Measurements from ENCODE around the gene GATA5.

The GATA5 gene

DNA sequence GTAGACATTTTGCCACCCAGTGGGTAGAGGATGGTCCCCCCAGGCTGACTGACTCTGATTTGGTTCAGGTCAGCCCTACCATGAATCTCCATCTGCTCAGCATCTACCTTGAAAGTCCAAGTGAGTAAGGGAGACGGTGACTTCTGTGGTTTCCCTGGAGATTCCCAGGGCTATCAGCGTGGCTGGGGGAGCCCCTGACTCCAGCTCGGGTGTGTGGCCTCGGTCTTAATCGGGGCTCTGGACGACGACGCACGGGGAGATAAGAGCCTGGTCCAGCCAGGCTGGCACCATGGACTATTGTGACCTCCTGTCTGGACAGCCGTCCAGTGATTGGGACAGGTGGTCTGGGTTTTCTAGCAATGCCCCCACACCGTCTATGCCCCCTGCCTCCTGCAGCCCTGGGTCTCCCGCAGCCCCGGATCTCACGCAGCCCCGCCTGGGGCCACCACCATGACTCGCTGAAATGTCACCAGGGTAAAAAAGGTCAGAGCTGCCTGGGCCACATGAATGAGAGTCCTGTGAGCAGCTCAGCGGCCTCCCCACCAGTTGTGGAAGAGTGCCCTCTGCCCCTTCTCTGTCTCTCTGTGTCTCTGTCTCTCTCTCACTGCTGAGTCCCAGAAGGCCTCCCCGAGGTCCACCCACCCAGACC is 47.1 kb upstream of the GATA5 start:
- H2BK5ac ChIP-seq (ENCODE audit: low read depth, low read length, poor library complexity, severe bottlenecking) = no peak overlapping the region
- H3K36me3 ChIP-seq (ENCODE audit: control insufficient read depth in 1 of 2, insufficient read depth in 2 of 2, low read depth in 1 of 2, low read length in 2 of 2) = no peaks in the 10 kb centered on the region
- H3K9ac ChIP-seq (ENCODE audit: low read length) = no peak overlapping the region
- no peaks in the 10 kb centered on the region for H3K79me1 ChIP-seq (replicated peaks; ENCODE audit: low read length, poor library complexity, severe bottlenecking)
- H2BK120ac ChIP-seq (ENCODE audit: low read depth, low read length) = no peak overlapping the region
- H2BK12ac ChIP-seq (ENCODE audit: low read length in 2 of 2) = no peak overlapping the region
- no peak overlapping the region for H2AFZ ChIP-seq (ENCODE audit: low read depth, low read length)
- no peak overlapping the region for H3K4ac ChIP-seq (ENCODE audit: low read depth in 1 of 2, low read length in 2 of 2)
- H3K18ac ChIP-seq (ENCODE audit: low read depth in 1 of 2, low read length in 2 of 2) = no peak overlapping the region
- DNase-seq = no peak
- peaks cover 1% of the 10 kb centered on the region for H3K4me1 ChIP-seq (ENCODE audit: control insufficient read depth, insufficient read depth, low read depth, low read length)
- H3K23ac ChIP-seq (ENCODE audit: low read length in 2 of 2) = no peak overlapping the region
- peaks cover 38 to 80% of the 10 kb centered on the region in 2 experiments for H3K27me3 ChIP-seq (ENCODE audit: control insufficient read depth in 1 of 2, insufficient read depth in 1 of 2, low read length in 2 of 2)
- no peak overlapping the region for H2AK5ac ChIP-seq (ENCODE audit: low read length, severe bottlenecking)
- H4K8ac ChIP-seq (ENCODE audit: low read length) = no peak overlapping the region
- 69% methylated on average over 18 of the region's 18 CpGs for WGBS
- H3K4me2 ChIP-seq (ENCODE audit: low read length, poor library complexity, severe bottlenecking) = no peak overlapping the region
- H4K91ac ChIP-seq (ENCODE audit: low read length) = no peak overlapping the region
- H3K14ac ChIP-seq (ENCODE audit: low read length in 2 of 2) = no peak overlapping the region
- H3K4me3 ChIP-seq (ENCODE audit: insufficient read depth in 1 of 2, low read depth in 1 of 2, low read length in 2 of 2) = no peak overlapping the region
- H2BK15ac ChIP-seq (ENCODE audit: low read depth, poor library complexity, severe bottlenecking) = no peak overlapping the region
- no peak overlapping the region for H3K27ac ChIP-seq (ENCODE audit: low read length, poor library complexity, severe bottlenecking)
- no peaks in the 10 kb centered on the region for H3K9me3 ChIP-seq (ENCODE audit: control insufficient read depth, low read length)

GRCh38 chr20:62519826-62520225 is 44.0 kb upstream of the GATA5 start:
- 81% methylated on average over 9 of the region's 13 CpGs for WGBS
- Histone ChIP-seq H4K8ac (ENCODE audit: low read length) (no peak overlapping the region), H3K4ac (ENCODE audit: low read depth in 1 of 2, low read length in 2 of 2) (no peak overlapping the region), H2BK12ac (ENCODE audit: low read length in 2 of 2) (no peak overlapping the region), H3K79me1 (replicated peaks; ENCODE audit: low read length, poor library complexity, severe bottlenecking) (no peaks in the 10 kb centered on the region), H3K9ac (ENCODE audit: low read length) (no peak overlapping the region), H3K27ac (ENCODE audit: low read length, poor library complexity, severe bottlenecking) (no peak overlapping the region), H2AK5ac (ENCODE audit: low read length, severe bottlenecking) (no peak overlapping the region), H3K4me2 (ENCODE audit: low read length, poor library complexity, severe bottlenecking) (no peak overlapping the region), H2AFZ (ENCODE audit: low read depth, low read length) (no peak overlapping the region), H4K91ac (ENCODE audit: low read length) (no peak overlapping the region), H3K9me3 (ENCODE audit: control insufficient read depth, low read length) (no peaks in the 10 kb centered on the region), H3K4me1 (ENCODE audit: control insufficient read depth, insufficient read depth, low read depth, low read length) (peaks cover 1% of the 10 kb centered on the region), H3K4me3 (ENCODE audit: insufficient read depth in 1 of 2, low read depth in 1 of 2, low read length in 2 of 2) (no peak overlapping the region), H3K27me3 (ENCODE audit: control insufficient read depth in 1 of 2, insufficient read depth in 1 of 2, low read length in 2 of 2) (peaks cover 18 to 74% of the 10 kb centered on the region in 2 experiments), H3K18ac (ENCODE audit: low read depth in 1 of 2, low read length in 2 of 2) (no peak overlapping the region), H3K36me3 (ENCODE audit: control insufficient read depth in 1 of 2, insufficient read depth in 2 of 2, low read depth in 1 of 2, low read length in 2 of 2) (no peaks in the 10 kb centered on the region), H2BK5ac (ENCODE audit: low read depth, low read length, poor library complexity, severe bottlenecking) (no peak overlapping the region), H2BK120ac (ENCODE audit: low read depth, low read length) (no peak overlapping the region), H3K14ac (ENCODE audit: low read length in 2 of 2) (no peak overlapping the region), H2BK15ac (ENCODE audit: low read depth, poor library complexity, severe bottlenecking) (no peak overlapping the region), H3K23ac (ENCODE audit: low read length in 2 of 2) (no peak overlapping the region)
- no peak for DNase-seq

GRCh38 chr20:62518911-62519310 is 43.1 kb upstream of the GATA5 start:
- no peaks in the 10 kb centered on the region for H3K9me3 ChIP-seq (ENCODE audit: control insufficient read depth, low read length)
- H3K27ac ChIP-seq (ENCODE audit: low read length, poor library complexity, severe bottlenecking) = no peak overlapping the region
- H2AFZ ChIP-seq (ENCODE audit: low read depth, low read length) = no peak overlapping the region
- H2BK15ac ChIP-seq (ENCODE audit: low read depth, poor library complexity, severe bottlenecking) = no peak overlapping the region
- H3K14ac ChIP-seq (ENCODE audit: low read length in 2 of 2) = no peak overlapping the region
- no peak overlapping the region for H3K9ac ChIP-seq (ENCODE audit: low read length)
- H2BK12ac ChIP-seq (ENCODE audit: low read length in 2 of 2) = no peak overlapping the region
- no peaks in the 10 kb centered on the region for H3K79me1 ChIP-seq (replicated peaks; ENCODE audit: low read length, poor library complexity, severe bottlenecking)
- no peak for DNase-seq
- no peak overlapping the region for H2BK120ac ChIP-seq (ENCODE audit: low read depth, low read length)
- H3K4me1 ChIP-seq (ENCODE audit: control insufficient read depth, insufficient read depth, low read depth, low read length) = peaks cover 1% of the 10 kb centered on the region
- no peaks in the 10 kb centered on the region for H3K36me3 ChIP-seq (ENCODE audit: control insufficient read depth in 1 of 2, insufficient read depth in 2 of 2, low read depth in 1 of 2, low read length in 2 of 2)
- H3K23ac ChIP-seq (ENCODE audit: low read length in 2 of 2) = no peak overlapping the region
- 87% methylated on average over 18 of the region's 18 CpGs for WGBS
- H4K8ac ChIP-seq (ENCODE audit: low read length) = no peak overlapping the region
- no peak overlapping the region for H3K18ac ChIP-seq (ENCODE audit: low read depth in 1 of 2, low read length in 2 of 2)
- no peak overlapping the region for H3K4me3 ChIP-seq (ENCODE audit: insufficient read depth in 1 of 2, low read depth in 1 of 2, low read length in 2 of 2)
- H2BK5ac ChIP-seq (ENCODE audit: low read depth, low read length, poor library complexity, severe bottlenecking) = no peak overlapping the region
- no peak overlapping the region for H2AK5ac ChIP-seq (ENCODE audit: low read length, severe bottlenecking)
- H3K4me2 ChIP-seq (ENCODE audit: low read length, poor library complexity, severe bottlenecking) = no peak overlapping the region
- peaks cover 13 to 74% of the 10 kb centered on the region in 2 experiments for H3K27me3 ChIP-seq (ENCODE audit: control insufficient read depth in 1 of 2, insufficient read depth in 1 of 2, low read length in 2 of 2)
- no peak overlapping the region for H4K91ac ChIP-seq (ENCODE audit: low read length)
- no peak overlapping the region for H3K4ac ChIP-seq (ENCODE audit: low read depth in 1 of 2, low read length in 2 of 2)

- Histone ChIP-seq H3K27me3 (ENCODE audit: control insufficient read depth in 1 of 2, insufficient read depth in 1 of 2, low read length in 2 of 2) (peaks cover 14 to 74% of the 10 kb centered on the region in 2 experiments), H3K36me3 (ENCODE audit: control insufficient read depth in 1 of 2, insufficient read depth in 2 of 2, low read depth in 1 of 2, low read length in 2 of 2) (no peaks in the 10 kb centered on the region), H3K9me3 (ENCODE audit: control insufficient read depth, low read length) (no peaks in the 10 kb centered on the region), H3K79me1 (replicated peaks; ENCODE audit: low read length, poor library complexity, severe bottlenecking) (no peaks in the 10 kb centered on the region), H3K27ac (ENCODE audit: low read length, poor library complexity, severe bottlenecking) (no peak overlapping the region), H2BK15ac (ENCODE audit: low read depth, poor library complexity, severe bottlenecking) (no peak overlapping the region), H2BK120ac (ENCODE audit: low read depth, low read length) (no peak overlapping the region), H2BK5ac (ENCODE audit: low read depth, low read length, poor library complexity, severe bottlenecking) (no peak overlapping the region), H4K91ac (ENCODE audit: low read length) (no peak overlapping the region), H4K8ac (ENCODE audit: low read length) (no peak overlapping the region), H2BK12ac (ENCODE audit: low read length in 2 of 2) (no peak overlapping the region), H2AFZ (ENCODE audit: low read depth, low read length) (no peak overlapping the region), H3K23ac (ENCODE audit: low read length in 2 of 2) (no peak overlapping the region), H3K18ac (ENCODE audit: low read depth in 1 of 2, low read length in 2 of 2) (no peak overlapping the region), H3K14ac (ENCODE audit: low read length in 2 of 2) (no peak overlapping the region), H3K9ac (ENCODE audit: low read length) (no peak overlapping the region), H3K4me2 (ENCODE audit: low read length, poor library complexity, severe bottlenecking) (no peak overlapping the region), H3K4me3 (ENCODE audit: insufficient read depth in 1 of 2, low read depth in 1 of 2, low read length in 2 of 2) (no peak overlapping the region), H3K4me1 (ENCODE audit: control insufficient read depth, insufficient read depth, low read depth, low read length) (no peaks in the 10 kb centered on the region), H3K4ac (ENCODE audit: low read depth in 1 of 2, low read length in 2 of 2) (no peak overlapping the region), H2AK5ac (ENCODE audit: low read length, severe bottlenecking) (no peak overlapping the region)
- DNase-seq = no peak
- WGBS = 84% methylated on average over 15 of the region's 15 CpGs
These were observed 42.3 kb upstream of the GATA5 start for GRCh38 chr20:62517901-62518610.
